Measurements from ENCODE around the gene WDR59. TPM values are rescaled to one million over a fixed set of nuclear protein-coding genes. Genes with fewer than 3 reads are reported as not detected.
A peak's percentile ranks its signal among the peaks of the same experiment; 100 is the strongest.
"Not testable (repeated sequence)": the region's sequence is repeated elsewhere in the genome, so short reads cannot be mapped to it uniquely, and the experiment has no call there.

The WDR59 gene
- 44.2 TPM for total RNA-seq

- DNase-seq (ENCODE audit: low read depth in 2 of 3, low spot score in 2 of 3), result peak; percentile 92 to 100 (median 99)
These were observed at the start of gene WDR59 for GRCh38 chr16:74984529-74985296. Gene WDR59 (minus strand): TSS chr16:74985123. CDS start chr16:74985017, 106 bp downstream.

GRCh38 chr16:75032655-75033054 lies 47.7 kb upstream of the WDR59 start:
- no peak for DNase-seq (ENCODE audit: low read depth in 2 of 3, low spot score in 2 of 3)

GRCh38 chr16:75029854-75030253 lies 44.9 kb upstream of the WDR59 start:
- no peak for DNase-seq (ENCODE audit: low read depth in 2 of 3, low spot score in 2 of 3)

- no peak for DNase-seq (ENCODE audit: low read depth in 2 of 3, low spot score in 2 of 3)
These were observed 43.7 kb upstream of the WDR59 start for GRCh38 chr16:75028544-75029135.

- DNase-seq (ENCODE audit: low read depth in 2 of 3, low spot score in 2 of 3), result no peak
These were observed 42.8 kb upstream of the WDR59 start for GRCh38 chr16:75027520-75028300.

- DNase-seq (ENCODE audit: low read depth in 2 of 3, low spot score in 2 of 3), result no peak
These were observed 42.0 kb upstream of the WDR59 start for GRCh38 chr16:75026892-75027391.

- DNase-seq (ENCODE audit: low read depth in 2 of 3, low spot score in 2 of 3), result not testable (repeated sequence)
These were observed 41.4 kb upstream of the WDR59 start for GRCh38 chr16:75026239-75026891.

- DNase-seq (ENCODE audit: low read depth in 2 of 3, low spot score in 2 of 3), result no peak
These were observed 40.8 kb upstream of the WDR59 start for GRCh38 chr16:75025761-75026160.

GRCh38 chr16:75024594-75024993 lies 39.7 kb upstream of the WDR59 start:
- DNase-seq (ENCODE audit: low read depth in 2 of 3, low spot score in 2 of 3), result peak in 1 of 3 donors; percentile 72

GRCh38 chr16:75024182-75024581 lies 39.3 kb upstream of the WDR59 start:
- DNase-seq (ENCODE audit: low read depth in 2 of 3, low spot score in 2 of 3), result no peak

- DNase-seq (ENCODE audit: low read depth in 2 of 3, low spot score in 2 of 3), result no peak
These were observed 38.1 kb upstream of the WDR59 start for GRCh38 chr16:75023009-75023408.

- no peak for DNase-seq (ENCODE audit: low read depth in 2 of 3, low spot score in 2 of 3)
These were observed 37.6 kb upstream of the WDR59 start for GRCh38 chr16:75022567-75022966.

- DNase-seq (ENCODE audit: low read depth in 2 of 3, low spot score in 2 of 3), result no peak
These were observed 36.5 kb upstream of the WDR59 start for GRCh38 chr16:75021410-75021809.

GRCh38 chr16:75019586-75019985 lies 34.7 kb upstream of the WDR59 start:
- DNase-seq (ENCODE audit: low read depth in 2 of 3, low spot score in 2 of 3), result no peak

- no peak for DNase-seq (ENCODE audit: low read depth in 2 of 3, low spot score in 2 of 3)
These were observed 34.1 kb upstream of the WDR59 start for GRCh38 chr16:75019007-75019406.

GRCh38 chr16:75017670-75018525 lies 33.0 kb upstream of the WDR59 start:
- DNase-seq (ENCODE audit: low read depth in 2 of 3, low spot score in 2 of 3), result no peak

- not testable (repeated sequence) for DNase-seq (ENCODE audit: low read depth in 2 of 3, low spot score in 2 of 3)
These were observed 31.6 kb upstream of the WDR59 start for GRCh38 chr16:75016451-75017081.

GRCh38 chr16:75014318-75014717 lies 29.4 kb upstream of the WDR59 start:
- DNase-seq (ENCODE audit: low read depth in 2 of 3, low spot score in 2 of 3), result no peak

- not testable (repeated sequence) for DNase-seq (ENCODE audit: low read depth in 2 of 3, low spot score in 2 of 3)
These were observed 28.2 kb upstream of the WDR59 start for GRCh38 chr16:75013123-75013522.

Data from hematopoietic multipotent progenitor cell (in vitro differentiated cells).